HepG2 (cell line): ENCODE results near the gene TEX26. TPM values are rescaled to one million over a fixed set of nuclear protein-coding genes. Genes with fewer than 3 reads are reported as not detected.

Experiments
- ATAC-seq: fragments of 200-7000 bp; cut with Tn5 transposase; 3 replicates; pipeline ENCODE4 v1.9.1; 2020; ENCODE audit warnings: mild to moderate bottlenecking, moderate library complexity
- BruUV-seq: library from RNA; stranded (reverse); fragments of 400-500 nt; replicated peaks from 2 replicates; lab custom pipeline; 2021; lab: Mats Ljungman, UMichigan
- CTCF ChIA-PET: fragments of 300-600 bp; formaldehyde crosslinking; extraction: SDS; loops from one replicate; lab custom pipeline; 2021; ENCODE audit warnings: low total read pairs, inconsistent platforms, low intra/inter-chr PET ratio; lab: Yijun Ruan, JAX
- POLR2A ChIA-PET: fragments of 350-600 bp; sonication (Branson Sonifier 250); formaldehyde crosslinking; loops from one replicate; lab custom pipeline; 2020; ENCODE audit warnings: antibody characterized with exemption, inconsistent platforms; lab: Yijun Ruan, JAX
- DNase-seq: peaks from one replicate; pipeline ENCODE4 v3.0.0-alpha.2; 2015; ENCODE audit warnings: low spot score
- FAIRE-seq: peaks from 3 replicates; lab custom pipeline; 2011; peaks lifted over from hg19 to GRCh38; lab: Jason Lieb, UNC
- H2AFZ ChIP-seq: one replicate; pipeline ENCODE4 v1.6.1; 2011; ENCODE audit warnings: low read length, inconsistent platforms
- H3K27ac ChIP-seq: fragments of 300-600 bp; 3 replicates; pipeline ENCODE4 v1.8.0; 2011; ENCODE audit warnings: mixed run types, mild to moderate bottlenecking, mixed read lengths, low read length, inconsistent platforms; ENCODE audit not compliant: insufficient read depth; ENCODE audit errors: extremely low read length
- H3K27me3 ChIP-seq, 2 experiments: fragments of 200-600 bp in 1 of 2; 2 replicates in 1 of 2; 3 replicates in 1 of 2; pipeline versions ENCODE4 v1.6.0 to v1.8.0; 2011; ENCODE audit warnings: low read length in 2 of 2, mild to moderate bottlenecking in 2 of 2, moderate library complexity in 2 of 2, inconsistent platforms in 1 of 2; ENCODE audit not compliant: insufficient read depth in 2 of 2, control insufficient read depth in 1 of 2
- H3K36me3 ChIP-seq, 2 experiments: fragments of 200-600 bp in 1 of 2; replicated peaks in 1 of 2; 2 replicates in 1 of 2; 3 replicates in 1 of 2; pipeline versions ENCODE4 v1.5.1 to v1.8.0; 2011; ENCODE audit warnings: low read length in 2 of 2, inconsistent platforms in 1 of 2; ENCODE audit not compliant: insufficient read depth in 2 of 2, control insufficient read depth in 1 of 2
- H3K4me1 ChIP-seq: 2 replicates; pipeline ENCODE4 v1.5.1; 2012; ENCODE audit warnings: low read length, inconsistent platforms; ENCODE audit not compliant: insufficient read depth
- H3K4me2 ChIP-seq: 2 replicates; pipeline ENCODE4 v1.6.0; 2011; ENCODE audit warnings: low read depth, low read length, inconsistent platforms
- H3K4me3 ChIP-seq, 3 experiments: fragments of 200-600 bp in 1 of 3; sonication (generic), shearing (Covaris generic) in 1 of 3; replicated peaks in 1 of 3; 2 replicates each; pipeline ENCODE4 v1.5.1; 2011 to 2016; ENCODE audit warnings: low read length in 3 of 3, inconsistent platforms in 2 of 3, low read depth in 2 of 3, mild to moderate bottlenecking in 2 of 3, control low read depth in 1 of 3, mixed read lengths in 1 of 3; ENCODE audit not compliant: insufficient read depth in 1 of 3
- H3K79me2 ChIP-seq: one replicate; pipeline ENCODE4 v1.6.1; 2011; ENCODE audit warnings: low read length, inconsistent platforms; ENCODE audit not compliant: insufficient read depth
- H3K9ac ChIP-seq: 2 replicates; pipeline ENCODE4 v1.6.0; 2011; ENCODE audit warnings: mild to moderate bottlenecking, low read depth, low read length, inconsistent platforms; ENCODE audit not compliant: insufficient read depth
- H3K9me3 ChIP-seq: 2 replicates; pipeline ENCODE4 v1.5.1; 2012; ENCODE audit warnings: mild to moderate bottlenecking, low read length
- H4K20me1 ChIP-seq: 2 replicates; pipeline ENCODE4 v1.6.0; 2011; ENCODE audit warnings: inconsistent platforms, mild to moderate bottlenecking, low read length, moderate library complexity; ENCODE audit not compliant: insufficient read depth
- FOXC1 ChIP-seq: sonication (generic); formaldehyde crosslinking; IDR thresholded peaks from 2 replicates; pipeline ENCODE4 v1.8.0; 2022; ENCODE audit warnings: mild to moderate bottlenecking, missing genetic modification reagents, borderline replicate concordance
- FOXK2 ChIP-seq: fragments of 450-650 bp; IDR thresholded peaks from 2 replicates; pipeline ENCODE4 v1.6.1; 2016
- HCFC1 ChIP-seq: fragments of 150-350 bp; IDR thresholded peaks from 2 replicates; pipeline ENCODE4 v1.6.1; 2014; ENCODE audit warnings: low read depth, low read length
- KDM1A ChIP-seq: IDR thresholded peaks from 2 replicates; pipeline ENCODE4 v1.6.1; 2016; ENCODE audit warnings: missing compliant biosample characterization
- NCOR1 ChIP-seq: fragments of 200-600 bp; sonication (generic); IDR thresholded peaks from 2 replicates; pipeline ENCODE4 v1.7.0; 2017; ENCODE audit warnings: antibody characterized with exemption, low read length, borderline replicate concordance
- RCOR2 ChIP-seq: IDR thresholded peaks from 2 replicates; pipeline ENCODE4 v1.6.1; 2016; ENCODE audit warnings: missing biosample characterization, missing genetic modification reagents
- SMAD9 ChIP-seq: sonication (generic); formaldehyde crosslinking; IDR thresholded peaks from 2 replicates; pipeline ENCODE4 v1.5.1; 2020; ENCODE audit warnings: mild to moderate bottlenecking, missing genetic modification reagents
- SNAI1 ChIP-seq: sonication (generic); formaldehyde crosslinking; IDR thresholded peaks from 2 replicates; pipeline ENCODE4 v1.5.0; 2020; ENCODE audit warnings: mild to moderate bottlenecking, missing genetic modification reagents, borderline replicate concordance
- WIZ ChIP-seq: sonication (generic); formaldehyde crosslinking; IDR thresholded peaks from 2 replicates; pipeline ENCODE4 v1.5.1; 2020; ENCODE audit warnings: mild to moderate bottlenecking, missing genetic modification reagents
- ZBTB38 ChIP-seq: sonication (generic); formaldehyde crosslinking; IDR thresholded peaks from 2 replicates; pipeline ENCODE4 v1.5.1; 2020; ENCODE audit warnings: mild to moderate bottlenecking, missing genetic modification reagents
- ZMYM3 ChIP-seq: sonication (generic); formaldehyde crosslinking; IDR thresholded peaks from 2 replicates; pipeline ENCODE4 v1.5.1; 2020; ENCODE audit warnings: mild to moderate bottlenecking, missing genetic modification reagents
- ZNF446 ChIP-seq: sonication (generic); formaldehyde crosslinking; IDR thresholded peaks from 2 replicates; pipeline ENCODE4 v1.5.0; 2020; ENCODE audit warnings: mild to moderate bottlenecking, missing genetic modification reagents
- ZNF776 ChIP-seq: sonication (generic); formaldehyde crosslinking; IDR thresholded peaks from 2 replicates; pipeline ENCODE4 v1.4.0; 2020; ENCODE audit warnings: mild to moderate bottlenecking, missing genetic modification reagents
- WGBS: methylation state at CpG from one replicate; pipeline ENCODE4 v1.1.6; 2017; ENCODE audit warnings: low lambda C conversion rate; 5-methylcytosine and 5-hydroxymethylcytosine counted together
- in situ Hi-C: cut with HindIII; loops from 2 replicates; pipeline ENCODE4 v1.10.0; 2017; ENCODE audit warnings: low pct_unique_long_range_greater_than_20kb; ENCODE audit not compliant: extremely low pct_ligation_motif_present
- intact Hi-C: fragments of 100-400 bp; cut with micrococcal nuclease; formaldehyde crosslinking; loops from one replicate; pipeline ENCODE4 v1.10.0; 2022; ENCODE audit not compliant: unreplicated experiment
- polyA plus RNA-seq, 8 experiments: library from polyadenylated mRNA; depleted of rRNA in 3 of 8; stranded (reverse) in 7 of 8; unstranded in 1 of 8; fragments of >200 nt; fragmentation: Illumina TruSeq in 4 of 8; extraction: Trizol in 4 of 8; gene quantifications; 2 replicates each; pipeline versions ENCODE4 v1.2.1 to v1.2.3, GENCODE V29; 2011 to 2016; ENCODE audit warnings: low read depth in 4 of 8, missing spikeins in 1 of 8, mixed read lengths in 1 of 8; ENCODE audit not compliant: insufficient read depth in 1 of 8
- total RNA-seq, 5 experiments: library from RNA; depleted of rRNA; stranded (reverse); fragments of >200 nt; fragmentation: Illumina TruSeq; extraction: Trizol; gene quantifications; 2 replicates each; pipeline ENCODE4 v1.2.3, GENCODE V29; 2016; ENCODE audit warnings: low read depth in 1 of 5
- TF ChIP-seq, protein P1 (sequence below): sonication (generic); formaldehyde crosslinking; IDR thresholded peaks from 2 replicates; pipeline ENCODE4 v1.4.0; 2020; ENCODE audit warnings: missing genetic modification reagents, borderline replicate concordance
- TF ChIP-seq, protein P2 (sequence below): sonication (generic); formaldehyde crosslinking; IDR thresholded peaks from 2 replicates; pipeline ENCODE4 v1.8.0; 2022; ENCODE audit warnings: missing genetic modification reagents, mild to moderate bottlenecking, borderline replicate concordance
- TF ChIP-seq, protein P3 (sequence below): sonication (generic); formaldehyde crosslinking; IDR thresholded peaks from 2 replicates; pipeline ENCODE4 v1.4.0; 2020; ENCODE audit warnings: mild to moderate bottlenecking, low read depth, missing genetic modification reagents
- TF ChIP-seq, protein P4 (sequence below): sonication (generic); formaldehyde crosslinking; IDR thresholded peaks from 2 replicates; pipeline ENCODE4 v1.5.0; 2020; ENCODE audit warnings: missing genetic modification reagents

TEX26 gene
- total and polyA plus RNA-seq, 2 of the 13 experiments (the other 11 are each of a cell fraction or from before 2014, with no cell fraction given): not detected

DNA sequence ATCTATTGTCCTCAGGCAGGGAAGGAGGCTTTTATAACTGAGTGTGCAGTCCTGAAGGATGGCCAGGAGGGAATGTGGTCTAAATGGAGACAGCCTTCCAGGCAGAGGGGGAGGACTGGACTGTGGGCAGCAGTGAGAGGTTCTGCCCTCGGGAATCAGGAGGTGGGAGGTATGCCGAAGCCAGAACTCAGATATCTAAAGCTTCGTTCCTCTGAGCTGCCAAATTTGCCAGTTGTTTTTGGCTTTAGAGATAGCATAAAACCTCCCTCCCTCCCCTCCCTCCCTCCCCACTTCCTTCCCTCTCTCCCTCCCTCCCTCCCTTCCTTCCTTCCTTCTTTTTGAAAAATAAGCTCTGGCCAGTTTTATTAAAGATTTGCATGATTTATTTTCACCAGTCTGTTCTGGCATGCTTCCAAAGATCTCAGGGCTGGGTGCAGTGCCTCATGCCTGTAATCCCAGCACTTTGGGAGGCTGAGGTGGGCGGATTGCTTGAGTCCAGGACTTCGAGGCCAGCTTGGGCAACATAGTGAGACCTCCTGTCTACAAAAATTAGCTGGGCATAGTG, 24.0 kb upstream of the TEX26 start:
- ChIA-PET CTCF (no interaction called here), POLR2A (no interaction called here)
- no peaks in the 10 kb centered on the region for H3K79me2 ChIP-seq
- no peak for DNase-seq
- no peak overlapping the region for H2AFZ ChIP-seq
- TF ChIP-seq, protein P1, sequence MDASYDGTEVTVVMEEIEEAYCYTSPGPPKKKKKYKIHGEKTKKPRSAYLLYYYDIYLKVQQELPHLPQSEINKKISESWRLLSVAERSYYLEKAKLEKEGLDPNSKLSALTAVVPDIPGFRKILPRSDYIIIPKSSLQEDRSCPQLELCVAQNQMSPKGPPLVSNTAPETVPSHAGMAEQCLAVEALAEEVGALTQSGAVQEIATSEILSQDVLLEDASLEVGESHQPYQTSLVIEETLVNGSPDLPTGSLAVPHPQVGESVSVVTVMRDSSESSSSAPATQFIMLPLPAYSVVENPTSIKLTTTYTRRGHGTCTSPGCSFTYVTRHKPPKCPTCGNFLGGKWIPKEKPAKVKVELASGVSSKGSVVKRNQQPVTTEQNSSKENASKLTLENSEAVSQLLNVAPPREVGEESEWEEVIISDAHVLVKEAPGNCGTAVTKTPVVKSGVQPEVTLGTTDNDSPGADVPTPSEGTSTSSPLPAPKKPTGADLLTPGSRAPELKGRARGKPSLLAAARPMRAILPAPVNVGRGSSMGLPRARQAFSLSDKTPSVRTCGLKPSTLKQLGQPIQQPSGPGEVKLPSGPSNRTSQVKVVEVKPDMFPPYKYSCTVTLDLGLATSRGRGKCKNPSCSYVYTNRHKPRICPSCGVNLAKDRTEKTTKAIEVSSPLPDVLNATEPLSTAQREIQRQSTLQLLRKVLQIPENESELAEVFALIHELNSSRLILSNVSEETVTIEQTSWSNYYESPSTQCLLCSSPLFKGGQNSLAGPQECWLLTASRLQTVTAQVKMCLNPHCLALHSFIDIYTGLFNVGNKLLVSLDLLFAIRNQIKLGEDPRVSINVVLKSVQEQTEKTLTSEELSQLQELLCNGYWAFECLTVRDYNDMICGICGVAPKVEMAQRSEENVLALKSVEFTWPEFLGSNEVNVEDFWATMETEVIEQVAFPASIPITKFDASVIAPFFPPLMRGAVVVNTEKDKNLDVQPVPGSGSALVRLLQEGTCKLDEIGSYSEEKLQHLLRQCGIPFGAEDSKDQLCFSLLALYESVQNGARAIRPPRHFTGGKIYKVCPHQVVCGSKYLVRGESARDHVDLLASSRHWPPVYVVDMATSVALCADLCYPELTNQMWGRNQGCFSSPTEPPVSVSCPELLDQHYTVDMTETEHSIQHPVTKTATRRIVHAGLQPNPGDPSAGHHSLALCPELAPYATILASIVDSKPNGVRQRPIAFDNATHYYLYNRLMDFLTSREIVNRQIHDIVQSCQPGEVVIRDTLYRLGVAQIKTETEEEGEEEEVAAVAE: no peak
- TF ChIP-seq RCOR2 (no peak), SNAI1 (CRISPR knock-in tag) (no peak), SMAD9 (CRISPR knock-in tag) (no peak), KDM1A (no peak), ZNF776 (CRISPR knock-in tag) (no peak), ZBTB38 (no peak), ZNF446 (no peak), FOXK2 (no peak), NCOR1 (no peak), ZMYM3 (no peak), HCFC1 (no peak), FOXC1 (no peak), WIZ (no peak)
- TF ChIP-seq, protein P2, sequence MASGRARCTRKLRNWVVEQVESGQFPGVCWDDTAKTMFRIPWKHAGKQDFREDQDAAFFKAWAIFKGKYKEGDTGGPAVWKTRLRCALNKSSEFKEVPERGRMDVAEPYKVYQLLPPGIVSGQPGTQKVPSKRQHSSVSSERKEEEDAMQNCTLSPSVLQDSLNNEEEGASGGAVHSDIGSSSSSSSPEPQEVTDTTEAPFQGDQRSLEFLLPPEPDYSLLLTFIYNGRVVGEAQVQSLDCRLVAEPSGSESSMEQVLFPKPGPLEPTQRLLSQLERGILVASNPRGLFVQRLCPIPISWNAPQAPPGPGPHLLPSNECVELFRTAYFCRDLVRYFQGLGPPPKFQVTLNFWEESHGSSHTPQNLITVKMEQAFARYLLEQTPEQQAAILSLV (CRISPR knock-in tag): no peak
- TF ChIP-seq, protein P3, sequence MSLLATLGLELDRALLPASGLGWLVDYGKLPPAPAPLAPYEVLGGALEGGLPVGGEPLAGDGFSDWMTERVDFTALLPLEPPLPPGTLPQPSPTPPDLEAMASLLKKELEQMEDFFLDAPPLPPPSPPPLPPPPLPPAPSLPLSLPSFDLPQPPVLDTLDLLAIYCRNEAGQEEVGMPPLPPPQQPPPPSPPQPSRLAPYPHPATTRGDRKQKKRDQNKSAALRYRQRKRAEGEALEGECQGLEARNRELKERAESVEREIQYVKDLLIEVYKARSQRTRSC (CRISPR knock-in tag): no peak
- TF ChIP-seq, protein P4, sequence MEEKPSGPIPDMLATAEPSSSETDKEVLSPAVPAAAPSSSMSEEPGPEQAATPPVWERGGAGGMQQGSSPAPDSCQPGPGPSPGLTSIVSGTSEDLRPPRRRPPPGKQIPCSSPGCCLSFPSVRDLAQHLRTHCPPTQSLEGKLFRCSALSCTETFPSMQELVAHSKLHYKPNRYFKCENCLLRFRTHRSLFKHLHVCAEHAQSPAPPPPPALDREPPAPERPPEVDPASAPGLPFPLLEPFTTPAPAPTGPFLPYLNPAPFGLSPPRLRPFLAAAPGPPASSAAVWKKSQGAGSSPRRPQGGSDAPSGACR (CRISPR knock-in tag): no peak
- intact Hi-C loops (no loop called here), in situ Hi-C loops (no loop called here)
- no peaks in the 10 kb centered on the region for H3K36me3 ChIP-seq
- no peak overlapping the region for H3K27ac ChIP-seq
- no peak overlapping the region for H3K9ac ChIP-seq
- no peaks in the 10 kb centered on the region for H3K9me3 ChIP-seq
- H3K27me3 ChIP-seq: 0 out of 5 replicates have a peak, but pooled peaks cover 0 to under 1% of the 10 kb centered on the region in 2 experiments
- FAIRE-seq: no peak
- WGBS: 45% methylated on average over 5 of the region's 5 CpGs
- H3K4me2 ChIP-seq: no peak overlapping the region
- no peaks in the 10 kb centered on the region for H4K20me1 ChIP-seq
- peaks cover 17% of the 10 kb centered on the region for H3K4me1 ChIP-seq
- ATAC-seq: no peak
- no TSS peak for BruUV-seq
- H3K4me3 ChIP-seq: no peak overlapping the region
